CD14-positive monocyte (primary cell): ENCODE measurements around the gene FER1L5. TPM values are rescaled to one million over a fixed set of nuclear protein-coding genes. Genes with fewer than 3 reads are reported as not detected.
A peak's percentile ranks its signal among the peaks of the same experiment; 100 is the strongest.

ENCODE experiments used
- DNase-seq, 3 donors: peaks; one replicate each; pipeline ENCODE4 v3.0.0-alpha.2; 2011 to 2022
- H2AFZ ChIP-seq: 2 replicates; pipeline ENCODE4 v1.6.0; 2012; ENCODE audit warnings: mild to moderate bottlenecking, low read depth, low read length, inconsistent platforms; ENCODE audit not compliant: insufficient read depth, poor library complexity, severe bottlenecking
- H3K27ac ChIP-seq, 2 donors: 1 replicate in 1 of 2; 2 replicates in 1 of 2; pipeline ENCODE4 v1.5.1; 2012 to 2013; ENCODE audit warnings: low read length in 2 of 2, control low read depth in 1 of 2, inconsistent platforms in 1 of 2, low read depth in 1 of 2, mild to moderate bottlenecking in 1 of 2
- H3K27me3 ChIP-seq, 2 donors: one replicate each; pipeline versions ENCODE4 v1.6.0 to v1.6.1; 2011 to 2013; ENCODE audit warnings: low read length in 2 of 2; ENCODE audit not compliant: control insufficient read depth in 2 of 2, insufficient read depth in 2 of 2
- H3K36me3 ChIP-seq, 2 donors: replicated peaks in 1 of 2; 1 replicate in 1 of 2; 2 replicates in 1 of 2; pipeline versions ENCODE4 v1.5.1 to v1.6.1; 2012 to 2013; ENCODE audit warnings: low read length in 2 of 2, control low read depth in 1 of 2, inconsistent platforms in 1 of 2, mild to moderate bottlenecking in 1 of 2; ENCODE audit not compliant: insufficient read depth in 2 of 2, control insufficient read depth in 1 of 2
- H3K4me1 ChIP-seq, 2 donors: 1 replicate in 1 of 2; 2 replicates in 1 of 2; pipeline versions ENCODE4 v1.5.1 to v1.6.1; 2012 to 2013; ENCODE audit warnings: low read length in 2 of 2, control low read depth in 1 of 2, inconsistent platforms in 1 of 2, mild to moderate bottlenecking in 1 of 2, moderate library complexity in 1 of 2; ENCODE audit not compliant: insufficient read depth in 2 of 2, control insufficient read depth in 1 of 2
- H3K4me2 ChIP-seq: replicated peaks from 2 replicates; pipeline ENCODE3; 2012; ENCODE audit warnings: low read length, moderate library complexity, mild to moderate bottlenecking; ENCODE audit not compliant: poor library complexity, severe bottlenecking; ENCODE audit errors: extremely low read depth
- H3K4me3 ChIP-seq, 3 experiments: fragments of 200-600 bp in 1 of 3; sonication (generic) in 1 of 3; replicated peaks in 1 of 3; 1 replicate in 2 of 3; 2 replicates in 1 of 3; pipeline ENCODE4 v1.5.1; 2011 to 2013; ENCODE audit warnings: low read length in 3 of 3, mild to moderate bottlenecking in 3 of 3, control low read depth in 2 of 3, low read depth in 2 of 3, inconsistent platforms in 1 of 3, moderate library complexity in 1 of 3
- H3K79me2 ChIP-seq: 2 replicates; pipeline ENCODE4 v1.6.0; 2012; ENCODE audit warnings: mild to moderate bottlenecking, control low read depth, inconsistent platforms, low read length, moderate library complexity; ENCODE audit not compliant: insufficient read depth
- H3K9ac ChIP-seq: 2 replicates; pipeline ENCODE4 v1.6.0; 2017; ENCODE audit warnings: low read length, mild to moderate bottlenecking; ENCODE audit not compliant: insufficient read depth, poor library complexity, severe bottlenecking
- H3K9me3 ChIP-seq, 2 donors: replicated peaks in 1 of 2; 1 replicate in 1 of 2; 2 replicates in 1 of 2; pipeline versions ENCODE4 v1.5.1 to v1.6.1; 2012 to 2013; ENCODE audit warnings: low read length in 2 of 2, control low read depth in 1 of 2; ENCODE audit not compliant: control insufficient read depth in 1 of 2, insufficient read depth in 1 of 2
- H4K20me1 ChIP-seq: 2 replicates; pipeline ENCODE4 v1.6.0; 2012; ENCODE audit warnings: mild to moderate bottlenecking, low read length, control low read depth, moderate library complexity; ENCODE audit not compliant: insufficient read depth
- H3K27ac Mint-ChIP-seq, 7 donors: one replicate each; pipeline ENCODE4 v1.8.0; 2020; ENCODE audit warnings: mild to moderate bottlenecking in 7 of 7, mixed read lengths in 7 of 7, moderate library complexity in 6 of 7, inconsistent platforms in 2 of 7
- H3K27me3 Mint-ChIP-seq, 3 donors: one replicate each; pipeline ENCODE4 v1.8.0; 2021 to 2022; ENCODE audit warnings: low read depth in 3 of 3, mild to moderate bottlenecking in 3 of 3, mixed read lengths in 3 of 3, moderate library complexity in 3 of 3, inconsistent platforms in 1 of 3
- H3K36me3 Mint-ChIP-seq, 2 donors: one replicate each; pipeline ENCODE4 v1.8.0; 2020; ENCODE audit warnings: mixed read lengths in 2 of 2, inconsistent platforms in 1 of 2, mild to moderate bottlenecking in 1 of 2
- H3K4me1 Mint-ChIP-seq: one replicate; pipeline ENCODE4 v1.8.0; 2020; ENCODE audit warnings: mild to moderate bottlenecking, mixed read lengths
- H3K4me3 Mint-ChIP-seq, 2 donors: one replicate each; pipeline ENCODE4 v1.8.0; 2020; ENCODE audit warnings: mild to moderate bottlenecking in 2 of 2, mixed read lengths in 2 of 2, moderate library complexity in 1 of 2
- H3K9me3 Mint-ChIP-seq, 7 donors: one replicate each; pipeline ENCODE4 v1.8.0; 2020 to 2022; ENCODE audit warnings: mixed read lengths in 7 of 7, mild to moderate bottlenecking in 6 of 7, moderate library complexity in 6 of 7, inconsistent platforms in 2 of 7
- WGBS: methylation state at CpG from one replicate; pipeline ENCODE4 v1.1.5; 2013; ENCODE audit warnings: missing lambda C conversion rate; ENCODE audit not compliant: insufficient coverage; 5-methylcytosine and 5-hydroxymethylcytosine counted together
- intact Hi-C, 2 donors: fragments of 100-400 bp; cut with micrococcal nuclease; formaldehyde crosslinking; loops; one replicate each; pipeline versions ENCODE4 v1.15.0 to v1.15.1; 2023
- polyA plus RNA-seq, 3 donors: library from polyadenylated mRNA; depleted of rRNA in 1 of 3; unstranded in 2 of 3; stranded (reverse) in 1 of 3; fragments of 300-500 nt in 2 of 3; fragments of >200 nt in 1 of 3; fragmentation: Illumina TruSeq in 2 of 3; gene quantifications; 1 replicate in 2 of 3; 2 replicates in 1 of 3; pipeline ENCODE4 v1.2.3, GENCODE V29; 2012 to 2021
- TF ChIP-seq, protein P1 (sequence below): fragments of 200-600 bp; IDR thresholded peaks from one replicate; pipeline ENCODE4 v1.8.0; 2022; ENCODE audit warnings: antibody characterized with exemption, mild to moderate bottlenecking

FER1L5 gene
- polyA plus RNA-seq, 3 donors: not detected

- Histone ChIP-seq H3K27ac (no peak overlapping the region), H3K4me3 (no peak overlapping the region), H4K20me1 (no peaks in the 10 kb centered on the region), H3K27me3 (no peaks in the 10 kb centered on the region), H3K36me3 (peaks cover 6 to 54% of the 10 kb centered on the region in 2 donors), H3K4me1 (no peaks in the 10 kb centered on the region), H3K4me2 (no peak overlapping the region), H3K79me2 (no peaks in the 10 kb centered on the region), H3K9me3 (no peaks in the 10 kb centered on the region), H2AFZ (no peak overlapping the region), H3K9ac (no peak overlapping the region)
- Mint-ChIP-seq H3K36me3 (peaks cover 45% of the 10 kb centered on the region in 2 donors), H3K4me1 (no peaks in the 10 kb centered on the region), H3K27ac (no peak overlapping the region), H3K27me3 (peaks cover 0 to 2% (median 0%) of the 10 kb centered on the region in 3 donors), H3K4me3 (no peak overlapping the region), H3K9me3 (peaks cover 0 to 2% (median 0%) of the 10 kb centered on the region in 7 donors)
- no peak for DNase-seq
- intact Hi-C loops: no loop called here
- TF ChIP-seq, protein P1, sequence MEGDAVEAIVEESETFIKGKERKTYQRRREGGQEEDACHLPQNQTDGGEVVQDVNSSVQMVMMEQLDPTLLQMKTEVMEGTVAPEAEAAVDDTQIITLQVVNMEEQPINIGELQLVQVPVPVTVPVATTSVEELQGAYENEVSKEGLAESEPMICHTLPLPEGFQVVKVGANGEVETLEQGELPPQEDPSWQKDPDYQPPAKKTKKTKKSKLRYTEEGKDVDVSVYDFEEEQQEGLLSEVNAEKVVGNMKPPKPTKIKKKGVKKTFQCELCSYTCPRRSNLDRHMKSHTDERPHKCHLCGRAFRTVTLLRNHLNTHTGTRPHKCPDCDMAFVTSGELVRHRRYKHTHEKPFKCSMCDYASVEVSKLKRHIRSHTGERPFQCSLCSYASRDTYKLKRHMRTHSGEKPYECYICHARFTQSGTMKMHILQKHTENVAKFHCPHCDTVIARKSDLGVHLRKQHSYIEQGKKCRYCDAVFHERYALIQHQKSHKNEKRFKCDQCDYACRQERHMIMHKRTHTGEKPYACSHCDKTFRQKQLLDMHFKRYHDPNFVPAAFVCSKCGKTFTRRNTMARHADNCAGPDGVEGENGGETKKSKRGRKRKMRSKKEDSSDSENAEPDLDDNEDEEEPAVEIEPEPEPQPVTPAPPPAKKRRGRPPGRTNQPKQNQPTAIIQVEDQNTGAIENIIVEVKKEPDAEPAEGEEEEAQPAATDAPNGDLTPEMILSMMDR: no peak
Observed at GRCh38 chr2:96716388-96716787, 73.8 kb downstream of the FER1L5 start.

- DNase-seq: no peak
- no peaks in the 10 kb centered on the region for H4K20me1 ChIP-seq
- no peak overlapping the region for H3K4me2 ChIP-seq
- H3K36me3 ChIP-seq: peaks cover 16% of the 10 kb centered on the region in 2 donors
- peak overlapping the region in 3 of 7 donors; percentile 57 to 78 (median 58) for H3K27ac Mint-ChIP-seq
- no peaks in the 10 kb centered on the region for H3K9me3 Mint-ChIP-seq
- H3K27me3 Mint-ChIP-seq: peaks cover 0 to 3% (median 0%) of the 10 kb centered on the region in 3 donors
- no peaks in the 10 kb centered on the region for H3K79me2 ChIP-seq
- no peaks in the 10 kb centered on the region for H3K9me3 ChIP-seq
- H3K4me1 Mint-ChIP-seq: peaks cover 13% of the 10 kb centered on the region
- H3K27me3 ChIP-seq: no peaks in the 10 kb centered on the region
- peaks cover 37 to 61% of the 10 kb centered on the region in 2 donors for H3K36me3 Mint-ChIP-seq
- H3K4me1 ChIP-seq: peaks cover 8 to 9% of the 10 kb centered on the region in 2 donors
- no CpG with 5 or more reads among the region's 4 CpGs for WGBS
- TF ChIP-seq, protein P1: no peak
- intact Hi-C loops: no loop called here
- H3K4me3 Mint-ChIP-seq: no peak overlapping the region
- no peak overlapping the region for H3K27ac ChIP-seq
- no peak overlapping the region for H2AFZ ChIP-seq
- no peak overlapping the region for H3K9ac ChIP-seq
- H3K4me3 ChIP-seq: no peak overlapping the region
Observed at GRCh38 chr2:96726131-96726530, 83.6 kb downstream of the FER1L5 start.
